GM04504 (cell line): ENCODE data around the gene SIGLEC6.

Experiments
- DNase-seq: peaks from one replicate; pipeline ENCODE4 v3.0.0-alpha.2; 2012; ENCODE audit warnings: low read depth

Gene SIGLEC6

DNA sequence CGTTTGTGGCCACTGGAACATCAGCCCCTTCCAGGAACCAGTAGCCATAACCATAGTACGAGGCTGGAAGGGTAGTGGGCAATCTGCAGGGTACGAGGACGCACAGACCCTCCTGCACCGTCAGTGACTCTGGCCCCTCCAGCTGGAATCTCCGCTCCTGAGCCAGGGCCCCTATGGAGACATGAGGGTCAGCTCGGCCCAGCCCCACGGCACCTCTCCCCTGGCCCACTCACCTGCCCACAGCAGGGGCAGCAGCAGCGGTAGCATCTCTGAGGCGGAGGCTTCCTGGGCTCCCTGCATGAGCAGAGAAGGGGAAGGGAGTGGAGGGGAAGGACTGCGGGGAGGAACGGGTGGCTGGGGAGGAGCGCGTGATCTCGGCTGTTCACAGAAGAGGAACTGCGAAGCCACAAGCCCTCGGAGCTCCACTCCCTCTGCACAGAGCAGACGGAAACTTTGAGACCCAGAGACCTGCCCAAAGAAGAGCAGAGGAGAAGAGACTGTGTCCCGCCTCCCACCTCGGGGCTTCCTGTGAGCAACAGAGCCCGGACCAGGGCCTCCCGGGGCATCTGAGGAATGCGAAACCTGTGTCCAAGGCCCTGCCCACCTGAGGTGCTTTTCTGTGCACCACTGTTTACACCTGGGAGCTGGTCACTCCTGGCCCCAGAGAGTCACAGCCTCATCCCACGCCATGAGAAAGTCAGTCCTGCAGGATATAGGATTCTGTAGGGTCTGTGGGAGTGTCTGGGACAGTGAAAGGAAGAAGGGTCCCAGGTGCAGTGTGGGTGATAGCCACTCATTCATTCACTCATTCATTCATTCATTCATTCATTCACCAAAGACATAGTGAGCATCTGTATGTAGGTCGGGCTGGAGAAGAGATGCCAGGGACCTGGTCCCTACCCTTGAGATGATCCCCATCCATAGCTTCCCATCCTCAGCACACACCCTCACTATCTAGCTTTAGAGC is at the start of gene SIGLEC6:
TSS of gene SIGLEC6 (minus strand) at position 322 of the 967 bp plus-strand sequence. CDS start at position 300, 22 bp downstream.
- no peak for DNase-seq

DNA sequence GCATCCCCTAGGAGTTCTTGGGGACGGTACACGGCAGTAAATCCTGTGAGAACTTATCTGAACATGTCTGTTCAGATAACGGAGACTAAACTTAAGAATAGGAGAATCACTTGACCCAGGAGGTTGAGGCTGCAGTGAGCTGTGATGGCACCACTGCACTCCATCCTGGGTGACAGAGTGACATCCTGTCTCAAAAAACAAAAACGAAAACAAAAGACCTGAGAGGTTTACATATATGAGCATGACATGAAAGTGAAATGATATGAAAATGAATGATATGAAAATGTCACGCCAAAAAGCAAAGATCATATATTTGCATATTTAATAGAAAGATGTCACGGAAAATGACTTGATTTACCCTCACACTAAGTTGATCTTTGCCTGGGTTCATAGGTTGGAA is 45.4 kb upstream of the SIGLEC6 start:
- no peak for DNase-seq

DNA sequence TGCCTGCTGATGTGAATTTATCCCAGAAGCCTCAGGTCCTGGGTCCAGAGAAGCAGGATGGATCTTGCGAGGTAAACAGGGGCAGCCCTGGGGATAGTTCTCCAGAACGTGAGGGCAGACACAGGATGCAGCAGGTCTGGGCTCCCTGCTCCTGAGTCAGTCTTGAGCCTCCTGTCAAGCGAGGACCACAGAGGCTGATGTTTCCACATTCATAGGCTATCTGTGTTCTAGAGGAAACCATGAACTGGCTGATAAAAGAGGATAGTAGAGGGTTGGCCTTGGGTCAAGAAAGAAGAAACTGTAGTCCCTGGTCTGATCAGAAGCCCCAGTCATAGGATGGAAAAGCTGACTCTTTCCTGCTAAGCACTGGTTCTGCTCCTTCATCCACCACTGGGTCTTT is 41.9 kb upstream of the SIGLEC6 start:
- DNase-seq, result no peak

DNA sequence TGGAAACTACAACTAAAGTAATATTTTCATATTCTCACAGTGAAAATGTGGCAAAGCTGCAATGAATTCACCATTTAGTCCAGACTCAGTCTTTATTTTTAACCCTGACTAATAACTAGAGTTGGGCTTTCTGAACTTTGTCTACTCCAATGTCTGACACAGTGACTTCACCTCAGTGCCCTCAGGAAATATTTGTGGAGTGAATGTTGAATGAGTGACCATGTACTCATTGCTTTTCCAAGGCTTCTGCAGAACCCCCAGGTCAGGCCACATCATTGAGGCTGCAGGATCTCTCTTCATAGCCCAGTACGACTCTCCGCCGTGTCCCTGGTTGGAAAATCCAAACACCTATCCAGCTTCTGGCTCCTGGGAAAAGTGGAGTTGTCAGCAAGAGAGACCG is 41.4 kb upstream of the SIGLEC6 start:
- DNase-seq, result no peak

DNA sequence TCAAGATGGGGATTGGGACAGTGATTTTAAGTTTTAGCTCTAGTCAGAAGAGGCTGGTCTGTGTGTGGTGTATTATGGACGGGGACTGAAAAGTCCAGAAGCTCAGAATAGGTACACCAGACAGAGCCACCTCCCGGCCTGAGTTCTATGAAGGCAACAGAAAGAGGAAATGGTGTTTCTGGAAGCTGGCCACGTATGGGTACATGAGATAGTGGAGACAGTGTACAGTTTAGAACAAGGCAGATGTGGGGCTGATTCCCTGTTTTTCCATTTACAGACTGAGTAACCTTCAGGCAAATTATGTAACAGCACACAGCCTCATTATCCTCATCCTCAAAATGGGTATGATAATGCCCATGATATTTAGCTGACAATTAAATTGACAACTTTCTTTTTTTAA is 40.9 kb upstream of the SIGLEC6 start:
- no peak for DNase-seq

DNA sequence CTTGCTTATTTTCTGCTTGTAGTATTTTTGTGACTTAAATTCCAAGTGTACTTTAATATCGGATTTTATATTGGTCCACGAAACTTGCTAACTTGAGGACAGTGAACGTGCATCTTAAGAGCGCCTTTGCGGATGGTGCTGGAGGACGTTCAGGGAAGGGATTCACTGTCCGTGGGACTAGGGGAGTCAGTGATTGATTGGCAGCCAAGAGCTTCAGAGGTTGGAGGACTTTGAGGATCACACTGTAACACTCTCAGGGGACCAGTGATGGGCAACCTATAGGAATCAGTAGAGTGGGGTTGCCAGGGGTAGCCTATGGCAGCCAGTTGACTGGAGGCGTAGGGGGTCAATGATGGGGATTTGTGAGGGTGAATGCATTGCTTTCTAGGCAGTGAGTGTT is 40.1 kb upstream of the SIGLEC6 start:
- no peak for DNase-seq

DNA sequence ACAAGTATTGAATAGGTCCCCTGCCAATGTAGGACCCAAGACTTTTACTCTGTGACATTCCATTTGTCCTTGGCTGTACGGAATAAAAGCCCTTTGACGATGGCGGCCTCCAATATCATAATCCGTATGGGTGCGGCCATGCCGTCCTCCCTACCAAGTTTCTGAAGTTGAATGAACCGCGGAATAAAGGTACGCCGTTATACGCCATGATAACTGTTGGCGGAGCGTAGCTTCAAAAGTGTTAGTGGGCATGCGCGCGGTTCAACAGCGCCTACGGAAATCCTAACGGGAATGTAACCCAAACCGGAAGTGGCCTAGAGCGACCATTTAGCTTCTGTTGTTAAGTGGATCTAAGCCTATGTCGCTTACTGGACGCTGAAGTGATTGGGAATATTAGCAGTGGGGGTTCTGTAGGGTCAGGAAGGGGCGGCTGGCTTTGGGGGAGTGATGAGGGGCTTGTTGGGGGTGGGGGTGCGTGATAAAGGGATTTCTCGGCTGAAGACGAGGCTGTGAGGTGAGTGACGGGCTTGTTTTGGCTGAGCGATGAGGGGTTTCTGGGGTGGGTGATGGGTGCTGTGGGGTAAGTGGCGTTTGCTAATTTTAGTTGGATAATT is 39.6 kb upstream of the SIGLEC6 start, which contains the start of gene ZNF175:
TSS of gene ZNF175 (plus strand) at position 322 of the 614 bp plus-strand sequence. CDS start 2,047 bp downstream, outside the sequence.
- peak; percentile 94 for DNase-seq

DNA sequence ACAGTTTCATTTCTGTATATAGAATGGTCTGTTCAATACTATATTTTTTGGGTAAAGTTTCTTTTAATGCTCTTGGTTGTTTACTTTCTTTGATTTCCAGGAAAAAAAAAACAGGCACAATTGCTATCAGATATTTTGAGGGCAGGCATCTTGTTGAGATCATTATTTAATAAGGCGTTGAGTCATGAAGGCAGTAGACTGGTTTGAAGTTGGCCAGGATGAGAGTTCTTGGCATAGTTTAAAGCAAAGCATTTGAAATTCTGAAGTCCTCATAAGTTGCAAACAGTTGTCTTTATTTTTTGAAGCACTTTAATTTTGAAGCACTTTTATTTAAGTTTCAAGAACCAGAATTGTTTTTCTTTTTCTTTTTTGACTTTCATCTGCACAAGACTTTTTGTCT is 37.0 kb upstream of the SIGLEC6 start:
- no peak for DNase-seq

DNA sequence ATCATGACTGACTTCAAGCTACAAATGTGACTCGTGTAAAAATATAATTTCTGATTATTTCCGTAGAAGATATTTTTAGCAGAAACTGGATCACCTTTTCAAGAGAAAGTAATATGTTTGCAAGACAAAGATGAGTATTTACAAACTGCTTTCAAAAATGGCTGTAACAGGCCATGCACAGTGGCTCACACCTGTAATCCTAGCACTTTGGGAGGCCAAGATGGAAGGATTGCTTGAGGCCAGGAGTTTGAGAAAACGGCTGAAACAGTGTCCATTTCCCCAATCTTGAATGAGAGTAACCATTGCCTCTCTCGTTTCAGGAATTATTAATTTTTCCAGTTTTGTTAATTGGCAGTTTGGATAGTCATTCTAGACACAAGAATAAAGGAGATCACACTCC is 36.1 kb upstream of the SIGLEC6 start:
- DNase-seq, result no peak

DNA sequence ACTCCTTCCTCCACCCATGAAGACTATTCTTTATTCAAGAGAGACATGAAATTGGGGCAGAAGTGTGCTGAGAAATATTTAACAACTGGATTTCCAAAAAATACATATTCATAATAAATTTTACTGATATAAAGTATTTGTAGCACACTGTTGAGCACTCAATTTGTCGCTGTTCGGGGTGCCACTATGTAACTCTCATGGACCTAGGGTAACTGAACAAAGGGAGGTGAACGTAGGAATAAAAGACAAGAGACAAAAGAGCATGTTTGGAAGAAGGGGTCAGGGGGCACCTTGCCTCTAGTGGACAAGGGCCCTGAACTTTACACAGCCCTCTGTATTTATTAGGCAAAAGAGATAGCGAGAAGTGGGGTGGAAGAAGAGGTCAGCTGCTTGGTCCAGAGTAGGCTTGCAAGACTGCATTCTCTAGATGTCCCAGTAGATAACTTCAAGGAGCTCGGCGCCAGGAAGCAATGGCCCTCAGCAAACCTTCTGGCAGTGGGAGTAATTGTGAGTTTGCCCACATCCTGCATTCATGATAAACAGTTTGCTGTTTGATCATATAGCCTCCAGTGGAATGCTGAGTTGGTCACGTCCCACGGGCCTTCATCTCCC is 35.1 kb upstream of the SIGLEC6 start:
- DNase-seq, result no peak

DNA sequence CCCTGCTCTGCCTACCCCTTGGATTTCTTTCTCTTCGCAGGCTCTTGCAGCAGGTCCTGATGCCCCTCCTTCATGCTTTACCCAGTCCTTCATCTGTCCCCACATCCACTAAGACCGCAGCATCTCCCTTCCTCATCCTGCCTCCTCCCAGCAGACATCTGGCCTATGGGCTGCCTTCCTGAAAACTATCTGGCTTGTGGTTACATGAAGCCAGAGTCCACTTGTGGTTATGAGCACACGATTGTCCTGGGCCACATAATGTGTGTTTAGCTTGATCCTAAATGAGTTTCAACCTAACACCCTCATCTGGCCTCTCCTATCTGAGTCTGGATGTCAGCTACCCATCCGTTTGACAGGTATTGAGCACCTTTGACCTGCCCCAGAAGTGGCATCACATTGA is 34.1 kb upstream of the SIGLEC6 start:
- DNase-seq, result no peak

DNA sequence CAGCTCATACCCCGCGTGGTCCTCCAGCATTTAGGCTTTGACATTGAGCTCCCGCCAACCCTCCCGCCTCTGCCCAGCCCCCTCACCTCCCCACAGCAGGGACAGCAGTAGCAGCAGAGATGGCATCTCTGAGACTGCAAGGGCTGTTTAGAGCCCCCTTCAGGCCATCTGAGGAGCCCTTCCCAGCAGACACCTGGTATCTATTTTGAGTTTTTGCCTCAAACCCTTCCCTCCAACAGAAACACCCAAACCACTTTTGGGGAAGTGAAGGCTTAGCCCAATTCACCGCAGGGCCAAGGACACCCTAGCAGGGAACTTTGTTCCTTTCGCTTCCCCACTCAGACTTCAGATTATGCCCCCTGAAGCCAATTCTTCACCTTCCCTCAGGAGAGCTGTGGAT is 33.3 kb upstream of the SIGLEC6 start:
- no peak for DNase-seq

DNA sequence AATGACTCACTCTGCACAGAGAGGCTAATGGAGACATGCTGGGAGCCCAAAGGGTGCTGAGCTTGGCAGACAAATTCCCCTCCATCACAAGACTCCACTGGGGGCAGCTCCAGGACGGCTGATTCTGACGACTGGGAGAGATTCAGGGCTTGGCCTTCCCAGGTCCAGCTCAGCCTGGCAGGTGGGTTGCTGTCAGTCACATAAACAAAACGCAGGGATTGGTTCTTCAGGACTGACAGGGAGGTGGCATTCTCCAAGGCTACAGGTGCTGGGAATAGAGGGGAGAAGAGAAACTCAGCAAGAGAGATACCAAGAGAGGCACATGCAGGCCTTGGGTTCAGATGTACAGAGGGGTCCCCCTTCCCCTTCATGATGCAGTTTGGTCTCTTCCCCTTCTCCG is 28.9 kb upstream of the SIGLEC6 start:
- DNase-seq, result no peak

DNA sequence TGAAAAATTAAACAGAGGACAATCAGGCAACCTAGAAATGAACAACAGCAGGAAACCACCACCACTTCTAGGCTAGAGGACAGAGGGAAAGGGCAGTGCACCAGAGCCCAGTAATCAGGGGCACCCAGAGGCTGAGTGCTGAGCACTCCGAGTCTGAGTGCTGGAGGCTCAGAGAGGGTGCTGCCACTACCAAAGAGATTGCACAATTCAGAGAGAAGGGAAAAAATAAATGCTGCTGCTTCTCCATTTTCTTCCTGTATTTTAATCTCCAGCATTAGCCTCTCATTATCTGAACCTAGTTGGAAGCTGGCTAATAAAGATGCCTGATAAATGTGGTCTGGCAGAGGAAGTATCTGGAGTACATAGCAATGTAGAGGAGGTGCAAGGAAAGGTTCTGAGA is 27.8 kb upstream of the SIGLEC6 start:
- no peak for DNase-seq

DNA sequence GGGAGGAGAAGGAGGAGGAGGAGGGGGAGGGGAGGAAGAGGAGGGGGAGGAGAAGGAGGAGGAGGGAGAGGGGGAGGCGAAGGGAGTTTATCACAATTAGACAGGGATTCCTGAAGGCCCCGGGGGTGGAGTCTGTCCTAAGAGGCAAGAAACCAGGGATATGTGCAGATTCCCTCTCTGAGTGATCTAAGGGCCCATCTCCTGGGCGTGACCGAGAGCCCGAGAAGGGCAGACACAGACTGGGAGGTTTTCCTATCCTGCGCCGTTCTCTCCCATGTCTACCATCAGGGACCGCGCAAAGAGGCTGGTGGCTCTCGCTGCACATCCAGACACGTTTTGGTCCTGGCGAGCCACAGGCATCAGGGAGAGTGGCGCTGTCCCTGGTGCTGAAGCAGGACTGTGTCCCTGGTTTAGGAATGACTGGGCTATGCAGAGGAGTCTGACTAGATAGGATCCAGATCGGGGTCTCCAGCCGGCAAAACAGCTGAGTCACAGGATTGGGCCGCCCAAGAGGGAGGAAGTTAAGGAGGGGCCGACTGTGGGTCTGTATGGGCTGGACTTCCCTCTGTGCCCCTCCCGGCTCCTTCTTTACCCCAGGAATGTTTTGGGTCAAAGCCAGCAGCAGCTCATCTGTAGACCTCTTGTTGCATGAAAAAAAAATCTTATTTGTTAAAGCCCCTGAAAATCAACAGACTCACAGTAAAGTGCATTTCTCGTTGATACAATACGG is 21.7 kb upstream of the SIGLEC6 start:
- peak; percentile 26 for DNase-seq

DNA sequence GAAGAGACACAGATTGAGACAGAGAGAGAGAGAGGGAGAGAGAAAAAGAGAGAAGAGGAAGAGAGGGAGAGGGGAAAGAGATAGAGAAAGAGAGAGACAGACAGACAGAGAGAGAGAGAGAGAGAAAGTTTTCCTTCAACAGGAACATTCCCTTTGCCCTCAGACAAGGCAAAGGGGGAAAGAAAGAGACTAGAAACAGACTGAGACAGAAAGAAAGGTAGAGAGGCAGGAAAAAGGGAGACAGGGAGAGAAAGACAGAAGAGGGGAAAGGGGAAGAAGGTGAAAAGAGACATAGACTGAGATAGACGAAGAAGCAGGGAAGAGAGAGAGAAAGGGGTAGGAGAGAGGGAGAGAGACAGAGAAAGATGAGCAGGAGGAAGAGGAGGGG is 21.1 kb upstream of the SIGLEC6 start:
- no peak for DNase-seq

DNA sequence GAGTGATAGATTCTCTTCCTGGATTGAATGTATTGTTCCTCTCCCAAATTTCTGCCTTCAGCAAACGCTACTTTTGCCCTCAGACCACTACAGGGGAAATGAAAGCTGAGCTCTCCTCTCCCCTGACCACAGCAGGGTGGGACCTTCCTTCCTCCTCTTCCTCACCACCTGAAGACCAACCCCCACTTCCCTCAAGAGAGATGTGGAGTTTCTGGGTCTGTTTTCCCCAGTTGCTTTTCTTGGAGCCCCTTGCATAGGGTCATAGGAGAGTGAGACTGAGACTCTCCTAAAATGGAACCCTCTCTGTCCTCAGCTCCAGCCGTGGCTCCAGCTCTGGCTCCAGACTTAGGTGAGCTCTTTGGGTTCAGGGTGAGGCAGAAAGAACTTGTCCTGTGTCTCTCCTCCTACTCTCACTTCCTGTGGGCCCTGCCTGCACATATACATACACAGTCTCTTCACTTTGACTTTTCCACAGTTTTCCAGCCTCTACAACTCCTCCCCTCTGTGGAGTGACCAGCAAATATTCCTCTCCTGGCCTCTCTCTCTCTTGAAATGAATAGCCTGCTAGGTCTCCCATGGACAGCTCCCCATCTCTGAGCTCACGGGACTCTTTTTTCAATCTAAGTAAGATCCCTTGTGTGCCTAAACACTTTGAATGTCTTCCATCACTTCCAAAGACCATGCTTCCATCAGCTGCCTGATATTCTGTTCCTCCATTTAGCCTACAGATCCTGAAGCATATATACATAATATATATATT is 20.4 kb upstream of the SIGLEC6 start:
- no peak for DNase-seq

DNA sequence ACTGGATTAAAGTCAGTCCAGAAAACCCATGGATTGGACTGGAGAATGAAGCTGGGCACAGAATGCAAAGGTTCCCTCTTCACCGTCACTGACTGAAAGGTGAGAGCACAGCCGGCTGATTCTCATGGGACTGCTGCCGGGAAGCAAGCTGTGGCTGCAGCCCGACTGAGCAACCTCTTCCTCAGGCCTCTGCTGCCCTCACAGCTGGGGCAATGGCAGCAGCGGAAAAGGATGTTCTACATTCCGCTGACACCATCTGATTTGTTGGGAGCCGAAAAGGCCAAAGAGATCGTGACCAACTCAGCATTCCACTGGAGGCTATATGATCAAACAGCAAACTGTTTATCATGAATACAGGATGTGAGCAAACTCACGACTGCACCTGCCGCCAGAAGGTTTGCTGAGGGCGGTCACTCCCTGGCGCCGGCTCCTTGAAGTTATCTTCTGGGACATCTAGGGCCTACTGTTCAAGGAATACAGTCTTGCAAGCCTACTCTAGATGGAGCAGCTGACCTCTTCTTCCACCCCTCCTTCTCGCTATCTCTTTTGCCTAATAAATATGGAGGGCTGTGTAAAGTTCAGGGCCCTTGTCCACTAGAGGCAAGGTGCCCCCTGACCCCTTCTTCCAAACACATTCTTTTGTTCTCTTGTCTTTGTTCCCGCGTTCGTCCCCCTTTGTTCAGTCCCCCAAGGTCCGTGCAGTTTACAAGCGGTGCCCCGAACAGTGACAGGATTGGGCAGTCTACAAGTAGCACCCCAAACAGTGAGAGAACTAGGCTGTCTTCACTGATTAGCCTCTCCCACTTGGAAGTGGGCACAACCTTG is 19.6 kb upstream of the SIGLEC6 start:
- no peak for DNase-seq

DNA sequence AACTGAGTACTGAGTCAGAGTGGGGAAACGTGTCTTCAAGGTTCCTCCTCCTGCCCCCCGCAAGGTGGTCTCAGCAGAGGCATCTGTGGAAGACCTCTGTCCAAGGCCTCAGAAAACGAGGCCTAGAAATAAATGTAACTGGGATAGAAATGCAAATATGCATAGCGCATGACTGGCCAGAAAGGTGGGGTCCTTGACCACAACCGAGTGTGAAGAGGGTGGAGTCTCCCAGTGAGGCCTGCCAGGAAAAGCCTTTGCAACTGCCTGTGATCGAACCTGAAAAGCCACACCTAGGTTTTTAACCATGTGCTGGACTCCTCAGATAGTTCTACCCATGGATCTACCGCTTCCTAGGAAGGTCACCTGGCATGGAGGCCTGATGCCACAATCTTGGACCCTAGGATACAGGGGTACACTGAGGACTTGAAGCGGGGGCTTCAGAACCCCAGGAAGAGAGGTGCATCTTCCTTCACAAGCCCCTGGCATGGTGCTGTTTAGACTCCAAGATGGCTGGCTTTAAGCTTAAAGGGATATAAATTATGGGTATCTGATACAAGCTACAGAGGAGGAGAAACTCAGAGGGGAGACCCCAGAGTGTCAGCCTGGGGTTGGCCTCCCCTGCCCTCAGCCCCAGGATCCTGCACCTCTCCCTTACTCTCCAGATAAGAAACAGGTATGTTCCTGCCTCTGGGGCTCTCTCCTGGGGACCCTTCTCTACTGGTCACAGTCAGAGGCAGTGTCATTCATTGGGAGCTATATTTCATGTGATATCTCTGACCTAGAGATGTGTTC is 18.3 kb upstream of the SIGLEC6 start:
- no peak for DNase-seq

DNA sequence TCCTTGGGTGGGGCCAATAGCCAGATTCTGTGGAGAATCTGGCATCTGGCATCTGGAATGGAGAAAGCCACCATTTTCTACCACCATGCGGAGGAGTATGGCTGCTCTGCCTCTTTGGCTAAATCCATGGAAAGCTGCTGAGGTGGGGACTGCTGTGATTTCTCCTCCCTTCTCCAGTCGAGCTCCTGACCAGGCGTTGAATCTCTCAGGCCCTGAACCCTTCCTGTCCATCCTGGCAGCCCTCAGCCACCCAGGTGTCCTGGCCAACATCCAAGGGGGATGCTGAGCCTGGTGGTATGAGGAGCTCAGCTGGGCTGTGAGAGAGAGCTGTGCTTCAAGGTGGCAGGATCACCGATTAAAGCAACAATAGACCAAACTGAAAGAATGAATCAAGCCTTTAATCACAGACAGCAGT is 17.4 kb upstream of the SIGLEC6 start:
- DNase-seq, result no peak
